Muscle of leg (tissue), 11 donors: ENCODE data around the gene PICK1. TPM values are rescaled to one million over a fixed set of nuclear protein-coding genes. Genes with fewer than 3 reads are reported as not detected.
"Not testable (repeated sequence)": the region's sequence is repeated elsewhere in the genome, so short reads cannot be mapped to it uniquely, and the experiment has no call there.

ENCODE experiments used
- DNase-seq: peaks from one replicate; pipeline ENCODE4 v3.0.0; 2013
- H3K27ac ChIP-seq: one replicate; pipeline ENCODE4 v1.5.1; 2013; ENCODE audit warnings: mild to moderate bottlenecking, low read length, control low read depth
- H3K27me3 ChIP-seq: one replicate; pipeline ENCODE4 v1.6.1; 2013; ENCODE audit warnings: low read length; ENCODE audit not compliant: control insufficient read depth, insufficient read depth
- H3K36me3 ChIP-seq: one replicate; pipeline ENCODE4 v1.6.1; 2013; ENCODE audit warnings: low read length; ENCODE audit not compliant: control insufficient read depth, insufficient read depth
- H3K4me1 ChIP-seq: one replicate; pipeline ENCODE4 v1.6.1; 2013; ENCODE audit warnings: low read length; ENCODE audit not compliant: control insufficient read depth, insufficient read depth
- H3K4me3 ChIP-seq: one replicate; pipeline ENCODE4 v1.5.1; 2013; ENCODE audit warnings: low read length, control low read depth
- H3K9me3 ChIP-seq: replicated peaks from 2 replicates; pipeline ENCODE4 v1.6.1; 2013; ENCODE audit warnings: low read depth, low read length; ENCODE audit not compliant: control insufficient read depth
- WGBS: methylation state at CpG from one replicate; pipeline ENCODE4 v1.1.5; 2013; ENCODE audit warnings: missing lambda C conversion rate; ENCODE audit not compliant: insufficient coverage; 5-methylcytosine and 5-hydroxymethylcytosine counted together
- polyA plus RNA-seq, 8 donors: library from polyadenylated mRNA; unstranded; fragments of 120-200 nt; gene quantifications; one replicate each; pipeline versions ENCODE4 v1.2.1 to v1.2.3, GENCODE V29; 2013; ENCODE audit warnings: inconsistent platforms in 1 of 8, low replicate concordance in 1 of 8; ENCODE audit not compliant: insufficient read length in 8 of 8, insufficient read depth in 1 of 8
- total RNA-seq: library from RNA; stranded (reverse); fragments of 120-200 nt; gene quantifications from one replicate; pipeline ENCODE4 v1.2.4, GENCODE V29; 2013

Gene PICK1
- total and polyA plus RNA-seq, 9 donors = 8.8 to 13.1 (median 10.6) TPM

DNA sequence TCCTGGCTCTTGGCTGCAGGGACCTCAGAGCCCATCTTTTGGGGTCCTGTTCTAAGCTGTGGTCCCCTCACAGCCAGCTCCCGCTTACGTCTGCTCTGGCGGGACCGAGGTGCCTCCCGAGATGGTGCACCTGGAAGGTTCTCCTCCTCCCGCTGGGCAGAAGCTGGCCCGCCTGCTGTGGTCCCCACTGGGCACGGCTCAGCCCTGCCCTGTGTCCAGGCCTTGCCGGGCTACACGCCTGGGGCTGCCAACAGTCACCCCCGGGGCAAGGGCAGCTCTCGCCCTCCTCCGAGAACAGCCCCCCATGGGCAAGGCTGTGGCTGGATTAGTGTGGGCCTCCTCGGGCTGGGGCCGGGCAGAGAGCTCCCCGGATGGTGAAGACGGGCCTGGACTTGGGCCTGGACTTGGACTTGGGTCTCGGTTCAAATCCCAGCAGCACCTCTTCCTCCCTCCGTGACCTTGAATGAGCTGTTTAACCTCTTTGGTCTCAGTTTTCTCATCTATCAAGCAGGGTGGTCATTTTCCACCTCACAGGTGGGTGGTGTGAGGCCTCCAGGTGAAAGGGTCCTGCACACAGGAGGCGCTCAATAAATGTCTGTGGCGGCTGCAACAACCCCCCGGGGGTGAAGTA, 52.3 kb downstream of the PICK1 start:
- Histone ChIP-seq H3K27me3 (no peaks in the 10 kb centered on the region), H3K27ac (no peak overlapping the region), H3K4me3 (no peak overlapping the region), H3K4me1 (peaks cover 48% of the 10 kb centered on the region), H3K36me3 (no peaks in the 10 kb centered on the region), H3K9me3 (no peaks in the 10 kb centered on the region)
- 79% methylated on average over 14 of the region's 22 CpGs for WGBS
- no peak for DNase-seq

GRCh38 chr22:38110008-38110862, 53.0 kb downstream of the PICK1 start, which contains the start of gene BAIAP2L2:
Gene BAIAP2L2, minus strand, starts transcription at chr22:38110684. Its CDS starts 159 bp downstream, at chr22:38110525.
- Histone ChIP-seq H3K4me3 (no peak within 1 kb of the TSS), H3K4me1 (peaks cover 55% of the 10 kb centered on the region), H3K9me3 (no peaks in the 10 kb centered on the region), H3K27me3 (no peaks in the 10 kb centered on the region), H3K27ac (no peak within 1 kb of the TSS), H3K36me3 (no peaks in the 10 kb centered on the region)
- whole genome bisulfite sequencing = 73% methylated on average over 16 of the region's 19 CpGs
- DNase-seq = no peak

- 57% methylated on average over 20 of the region's 30 CpGs for WGBS
- Histone ChIP-seq H3K27ac (no peak overlapping the region), H3K4me3 (no peak overlapping the region), H3K9me3 (no peaks in the 10 kb centered on the region), H3K27me3 (no peaks in the 10 kb centered on the region), H3K36me3 (no peaks in the 10 kb centered on the region), H3K4me1 (peaks cover 56% of the 10 kb centered on the region)
- DNase-seq = no peak
Measured at GRCh38 chr22:38110863-38111852, 54.0 kb downstream of the PICK1 start.

- DNase-seq = no peak
- WGBS = 73% methylated on average over 11 of the region's 11 CpGs
- H3K4me1 ChIP-seq = peaks cover 53% of the 10 kb centered on the region
Measured at GRCh38 chr22:38111925-38112355, 54.7 kb downstream of the PICK1 start.

GRCh38 chr22:38112381-38112780, 55.2 kb downstream of the PICK1 start:
- H3K36me3 ChIP-seq = no peaks in the 10 kb centered on the region
- DNase-seq = no peak
- WGBS = 89% methylated on average over 22 of the region's 22 CpGs
- H3K9me3 ChIP-seq = no peaks in the 10 kb centered on the region
- H3K4me1 ChIP-seq = peaks cover 48% of the 10 kb centered on the region
- no peak overlapping the region for H3K4me3 ChIP-seq
- no peak overlapping the region for H3K27ac ChIP-seq
- no peaks in the 10 kb centered on the region for H3K27me3 ChIP-seq

More at GRCh38 chr22:38111925-38112355, 54.7 kb downstream of the PICK1 start:
- Histone ChIP-seq H3K36me3 (no peaks in the 10 kb centered on the region), H3K9me3 (no peaks in the 10 kb centered on the region), H3K27me3 (no peaks in the 10 kb centered on the region), H3K4me3 (no peak overlapping the region), H3K27ac (no peak overlapping the region)

- no peaks in the 10 kb centered on the region for H3K27me3 ChIP-seq
- H3K4me3 ChIP-seq = no peak overlapping the region
- H3K36me3 ChIP-seq = no peaks in the 10 kb centered on the region
- H3K27ac ChIP-seq = no peak overlapping the region
- H3K9me3 ChIP-seq = no peaks in the 10 kb centered on the region
- peak; percentile 83 for DNase-seq
- 45% methylated on average over 32 of the region's 32 CpGs for WGBS
- peaks cover 37% of the 10 kb centered on the region for H3K4me1 ChIP-seq
Measured at GRCh38 chr22:38114484-38115398, 57.5 kb downstream of the PICK1 start.

DNA sequence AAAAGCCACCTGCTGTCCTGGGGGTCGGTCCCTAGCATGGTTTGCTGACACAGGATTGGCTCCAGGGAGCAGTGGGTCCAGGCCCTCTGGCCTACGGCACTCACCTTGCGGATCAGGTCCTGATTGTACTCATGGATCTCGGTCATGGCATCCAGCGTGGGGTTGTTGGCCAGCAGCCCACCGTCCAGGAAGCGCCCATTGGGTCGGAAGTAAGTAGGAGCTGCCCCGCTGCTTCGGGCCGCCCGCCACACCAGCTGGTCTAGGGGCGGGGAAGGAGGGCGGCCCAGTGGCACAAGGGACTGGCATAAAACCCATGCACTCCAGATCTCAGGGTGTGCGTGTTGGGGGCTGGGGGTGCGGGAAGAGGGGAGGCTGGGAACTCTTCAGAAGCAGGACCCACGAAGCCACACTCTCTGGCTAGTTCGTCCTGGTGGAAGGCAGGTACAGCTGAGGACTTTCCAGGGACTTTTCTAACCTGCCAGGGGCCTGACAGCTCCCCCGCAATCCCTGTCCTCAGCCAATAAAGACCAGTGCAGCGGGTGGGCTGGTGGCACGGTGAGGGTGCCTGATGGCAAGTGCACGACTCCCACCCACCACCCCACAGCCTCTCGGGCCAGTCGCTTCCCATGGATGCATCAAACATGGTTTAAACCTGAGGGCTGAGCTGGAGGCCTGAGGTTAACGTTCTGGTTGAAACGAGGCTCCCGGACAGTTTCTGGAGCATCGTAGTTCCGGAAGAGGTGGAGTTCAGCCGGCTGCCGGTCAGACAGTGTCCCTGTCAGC, 58.4 kb downstream of the PICK1 start:
- Histone ChIP-seq H3K4me1 (peaks cover 32% of the 10 kb centered on the region), H3K9me3 (no peaks in the 10 kb centered on the region), H3K4me3 (no peak overlapping the region), H3K36me3 (no peaks in the 10 kb centered on the region), H3K27ac (no peak overlapping the region), H3K27me3 (no peaks in the 10 kb centered on the region)
- 91% methylated on average over 29 of the region's 31 CpGs for WGBS
- DNase-seq = no peak

DNA sequence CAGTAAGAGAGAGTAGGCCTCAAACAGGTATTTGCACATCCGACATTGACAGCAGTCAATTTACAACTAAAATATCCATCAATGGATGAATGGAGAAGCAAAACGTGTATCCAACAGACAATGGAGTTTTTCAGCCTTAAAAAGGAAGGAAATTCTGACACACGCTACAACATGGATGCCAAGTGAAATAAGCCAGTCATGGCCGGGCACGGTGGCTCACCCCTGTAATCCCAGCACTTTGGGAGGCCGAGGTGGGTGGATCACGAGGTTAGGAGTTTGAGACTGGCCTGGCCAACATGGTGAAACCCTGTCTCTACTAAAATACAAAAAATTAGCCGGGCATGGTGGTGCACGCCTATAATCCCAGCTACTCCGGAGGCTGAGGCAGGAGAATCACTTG, 60.4 kb downstream of the PICK1 start:
- WGBS = 96% methylated on average over 4 of the region's 10 CpGs
- peaks cover 20% of the 10 kb centered on the region for H3K4me1 ChIP-seq
- not testable (repeated sequence) for DNase-seq, H3K36me3 ChIP-seq, H3K9me3 ChIP-seq, H3K27ac ChIP-seq, H3K27me3 ChIP-seq, H3K4me3 ChIP-seq
